Uterus (tissue), 4 donors: ENCODE results near the gene GNPNAT1. TPM values are rescaled to one million over a fixed set of nuclear protein-coding genes. Genes with fewer than 3 reads are reported as not detected.
"Not testable (repeated sequence)": the region's sequence is repeated elsewhere in the genome, so short reads cannot be mapped to it uniquely, and the experiment has no call there.

ENCODE experiments used
- DNase-seq, 2 donors: peaks; one replicate each; pipeline ENCODE4 v3.0.0-alpha.2; 2019 to 2020
- H3K27ac ChIP-seq, 2 donors: fragments of 200-600 bp; sonication (generic); 1 replicate in 1 of 2; 2 replicates in 1 of 2; pipeline ENCODE4 v1.5.1; 2016 to 2018
- H3K27me3 ChIP-seq, 2 donors: fragments of 200-600 bp; sonication (generic); one replicate each; pipeline ENCODE4 v1.5.1; 2018 to 2019; ENCODE audit warnings: control low read depth in 1 of 2
- H3K36me3 ChIP-seq, 2 donors: fragments of 200-600 bp; sonication (generic); one replicate each; pipeline ENCODE4 v1.5.1; 2019; ENCODE audit warnings: control low read depth in 1 of 2
- H3K4me1 ChIP-seq, 2 donors: fragments of 200-600 bp; sonication (generic); one replicate each; pipeline ENCODE4 v1.5.1; 2018 to 2019; ENCODE audit warnings: control low read depth in 1 of 2
- H3K4me3 ChIP-seq, 2 donors: fragments of 200-600 bp; sonication (generic); 1 replicate in 1 of 2; 2 replicates in 1 of 2; pipeline ENCODE4 v1.5.1; 2018 to 2019; ENCODE audit warnings: mild to moderate bottlenecking in 1 of 2
- H3K9me3 ChIP-seq, 2 donors: fragments of 200-600 bp; sonication (generic); one replicate each; pipeline ENCODE4 v1.5.1; 2019; ENCODE audit warnings: control low read depth in 1 of 2
- POLR2A ChIP-seq, 2 donors: fragments of 450-650 bp; IDR thresholded peaks; one replicate each; pipeline ENCODE4 v1.6.1; 2016; ENCODE audit warnings: antibody characterized with exemption in 2 of 2, mild to moderate bottlenecking in 1 of 2, moderate library complexity in 1 of 2
- intact Hi-C: fragments of 100-400 bp; cut with DNase I; formaldehyde crosslinking; loops from one replicate; pipeline ENCODE4 v1.15.1; 2023; ENCODE audit warnings: low total_unique reads
- total RNA-seq, 4 donors: library from RNA; depleted of rRNA in 3 of 4; stranded (reverse); fragments of >200 nt in 3 of 4; gene quantifications; one replicate each; pipeline versions ENCODE4 v1.1.0 to v1.2.4, GENCODE V29; 2014 to 2023
- TF ChIP-seq, protein P1 (sequence below), 4 experiments: fragments of 200-600 bp in 2 of 4; fragments of 450-650 bp in 2 of 4; sonication (generic) in 2 of 4; IDR thresholded peaks; one replicate each; pipeline ENCODE4 v1.5.1; 2016 to 2019; ENCODE audit warnings: antibody characterized with exemption in 4 of 4, mild to moderate bottlenecking in 2 of 4, moderate library complexity in 1 of 4
- donor health status: DM: yes; HTN: yes; CAD: no.

The GNPNAT1 gene
- total RNA-seq, 4 donors from 2014 or later, result 3.8 to 26.8 (median 15.3) TPM

DNA sequence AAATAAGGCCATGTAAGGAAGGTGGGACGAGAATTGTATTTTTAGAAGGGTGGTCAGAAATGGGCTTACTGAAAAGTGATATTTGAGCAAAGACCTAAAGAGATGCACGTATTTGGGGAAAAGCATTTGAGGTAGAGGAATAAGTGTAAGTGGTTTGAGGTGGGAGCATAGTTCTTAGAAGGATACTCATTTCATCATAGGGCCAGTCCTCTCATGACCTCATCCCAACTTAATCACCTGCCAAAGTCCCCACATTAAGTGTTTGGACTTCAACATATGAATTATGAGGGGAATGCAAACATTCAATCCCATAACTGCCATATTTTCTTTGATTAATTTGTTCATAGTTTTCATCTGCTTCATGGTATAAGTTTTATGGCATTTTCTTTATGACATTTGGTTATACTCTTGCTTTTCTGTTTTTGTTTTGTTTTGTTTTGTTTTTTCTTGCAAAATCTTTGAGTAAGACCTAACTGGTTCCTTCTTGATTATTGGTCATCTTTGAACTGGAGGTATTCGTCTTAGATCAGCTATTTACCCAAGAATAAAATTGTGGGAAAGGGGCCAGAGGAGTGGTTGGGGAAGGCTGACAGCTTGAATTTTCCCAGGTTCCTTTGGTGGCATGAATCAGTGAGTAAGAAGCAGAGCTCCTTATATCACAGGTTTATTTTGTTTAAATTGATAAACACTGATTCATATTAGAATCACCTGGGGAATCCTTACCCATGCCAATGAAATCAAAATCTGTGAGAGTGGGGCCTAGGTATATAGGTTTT is 24.2 kb downstream of the GNPNAT1 start:
- no peaks in the 10 kb centered on the region for H3K27me3 ChIP-seq

GRCh38 chr14:52762923-52763322 is 28.5 kb downstream of the GNPNAT1 start:
- H3K27ac ChIP-seq, H3K4me1 ChIP-seq, DNase-seq, H3K36me3 ChIP-seq, H3K4me3 ChIP-seq, intact Hi-C loops, H3K9me3 ChIP-seq, H3K27me3 ChIP-seq: not testable (repeated sequence)

More for the DNA sequence above, 24.2 kb downstream of the GNPNAT1 start:
- Histone ChIP-seq H3K9me3 (no peaks in the 10 kb centered on the region), H3K36me3 (no peaks in the 10 kb centered on the region), H3K27ac (no peak overlapping the region), H3K4me3 (no peak overlapping the region), H3K4me1 (no peaks in the 10 kb centered on the region)
- no peak for TF ChIP-seq POLR2A (IDR thresholded peaks at IDR 0.05)
- TF ChIP-seq, protein P1, sequence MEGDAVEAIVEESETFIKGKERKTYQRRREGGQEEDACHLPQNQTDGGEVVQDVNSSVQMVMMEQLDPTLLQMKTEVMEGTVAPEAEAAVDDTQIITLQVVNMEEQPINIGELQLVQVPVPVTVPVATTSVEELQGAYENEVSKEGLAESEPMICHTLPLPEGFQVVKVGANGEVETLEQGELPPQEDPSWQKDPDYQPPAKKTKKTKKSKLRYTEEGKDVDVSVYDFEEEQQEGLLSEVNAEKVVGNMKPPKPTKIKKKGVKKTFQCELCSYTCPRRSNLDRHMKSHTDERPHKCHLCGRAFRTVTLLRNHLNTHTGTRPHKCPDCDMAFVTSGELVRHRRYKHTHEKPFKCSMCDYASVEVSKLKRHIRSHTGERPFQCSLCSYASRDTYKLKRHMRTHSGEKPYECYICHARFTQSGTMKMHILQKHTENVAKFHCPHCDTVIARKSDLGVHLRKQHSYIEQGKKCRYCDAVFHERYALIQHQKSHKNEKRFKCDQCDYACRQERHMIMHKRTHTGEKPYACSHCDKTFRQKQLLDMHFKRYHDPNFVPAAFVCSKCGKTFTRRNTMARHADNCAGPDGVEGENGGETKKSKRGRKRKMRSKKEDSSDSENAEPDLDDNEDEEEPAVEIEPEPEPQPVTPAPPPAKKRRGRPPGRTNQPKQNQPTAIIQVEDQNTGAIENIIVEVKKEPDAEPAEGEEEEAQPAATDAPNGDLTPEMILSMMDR (IDR thresholded peaks at IDR 0.05), result no peak
- intact Hi-C loops, result no loop called here
- no peak for DNase-seq

GRCh38 chr14:52759145-52759544 is 32.3 kb downstream of the GNPNAT1 start:
- intact Hi-C loops, result no loop called here
- H3K4me1 ChIP-seq, result no peaks in the 10 kb centered on the region
- DNase-seq, result no peak
- H3K9me3 ChIP-seq, result no peaks in the 10 kb centered on the region
- H3K27me3 ChIP-seq, result no peaks in the 10 kb centered on the region
- H3K27ac ChIP-seq, result no peak overlapping the region
- TF ChIP-seq POLR2A (IDR thresholded peaks at IDR 0.05), result no peak
- TF ChIP-seq, protein P1 (IDR thresholded peaks at IDR 0.05), result no peak
- no peaks in the 10 kb centered on the region for H3K36me3 ChIP-seq
- no peak overlapping the region for H3K4me3 ChIP-seq

- H3K36me3 ChIP-seq, result no peaks in the 10 kb centered on the region
Observed at GRCh38 chr14:52755607-52756316, 35.6 kb downstream of the GNPNAT1 start.

GRCh38 chr14:52748647-52749292 is 42.6 kb downstream of the GNPNAT1 start:
- no peaks in the 10 kb centered on the region for H3K27me3 ChIP-seq
- H3K9me3 ChIP-seq, result no peaks in the 10 kb centered on the region
- TF ChIP-seq POLR2A (IDR thresholded peaks at IDR 0.05), result no peak
- TF ChIP-seq, protein P1 (IDR thresholded peaks at IDR 0.05), result no peak
- H3K27ac ChIP-seq, result no peak overlapping the region
- no peaks in the 10 kb centered on the region for H3K36me3 ChIP-seq
- H3K4me1 ChIP-seq, result no peaks in the 10 kb centered on the region
- no peak for DNase-seq
- H3K4me3 ChIP-seq, result no peak overlapping the region
- intact Hi-C loops, result no loop called here

More at GRCh38 chr14:52755607-52756316, 35.6 kb downstream of the GNPNAT1 start:
- intact Hi-C loops, result no loop called here
- Histone ChIP-seq H3K27ac (no peak overlapping the region), H3K4me3 (no peak overlapping the region), H3K27me3 (no peaks in the 10 kb centered on the region), H3K9me3 (no peaks in the 10 kb centered on the region), H3K4me1 (no peaks in the 10 kb centered on the region)
- DNase-seq, result no peak
- no peak for TF ChIP-seq POLR2A (IDR thresholded peaks at IDR 0.05)
- TF ChIP-seq, protein P1 (IDR thresholded peaks at IDR 0.05), result no peak
